ENCODE results near the gene TUBA1B.
"Not testable (repeated sequence)": the region's sequence is repeated elsewhere in the genome, so short reads cannot be mapped to it uniquely, and the experiment has no call there.

TUBA1B gene

GRCh38 chr12:49131051-49131893 lies at the start of gene TUBA1B:
Gene TUBA1B (minus strand): TSS chr12:49131395. CDS start chr12:49131300, 95 bp downstream.
- peak; percentile 93 for DNase-seq (ENCODE audit: low spot score)

GRCh38 chr12:49174218-49174617 lies 43.0 kb upstream of the TUBA1B start:
- no peak for DNase-seq (ENCODE audit: low spot score)

- no peak for DNase-seq (ENCODE audit: low spot score)
These were observed 39.7 kb upstream of the TUBA1B start for GRCh38 chr12:49170924-49171323.

- no peak for DNase-seq (ENCODE audit: low spot score)
These were observed 33.9 kb upstream of the TUBA1B start for GRCh38 chr12:49165114-49165513.

GRCh38 chr12:49161901-49162300 lies 30.7 kb upstream of the TUBA1B start:
- DNase-seq (ENCODE audit: low spot score): not testable (repeated sequence)

- DNase-seq (ENCODE audit: low spot score): no peak
These were observed 30.0 kb upstream of the TUBA1B start for GRCh38 chr12:49161092-49161795.

GRCh38 chr12:49160399-49160798 lies 29.2 kb upstream of the TUBA1B start:
- no peak for DNase-seq (ENCODE audit: low spot score)

GRCh38 chr12:49154221-49154620 lies 23.0 kb upstream of the TUBA1B start:
- DNase-seq (ENCODE audit: low spot score): no peak

GRCh38 chr12:49147384-49147783 lies 16.2 kb upstream of the TUBA1B start:
- DNase-seq (ENCODE audit: low spot score): no peak

GRCh38 chr12:49146406-49146805 lies 15.2 kb upstream of the TUBA1B start:
- no peak for DNase-seq (ENCODE audit: low spot score)

GRCh38 chr12:49144384-49144783 lies 13.2 kb upstream of the TUBA1B start:
- no peak for DNase-seq (ENCODE audit: low spot score)

- DNase-seq (ENCODE audit: low spot score): no peak
These were observed 7.8 kb upstream of the TUBA1B start for GRCh38 chr12:49138999-49139398.

GRCh38 chr12:49138587-49138986 lies 7.4 kb upstream of the TUBA1B start:
- no peak for DNase-seq (ENCODE audit: low spot score)

- no peak for DNase-seq (ENCODE audit: low spot score)
These were observed 6.3 kb upstream of the TUBA1B start for GRCh38 chr12:49137476-49137875.

GRCh38 chr12:49136997-49137396 lies 5.8 kb upstream of the TUBA1B start:
- not testable (repeated sequence) for DNase-seq (ENCODE audit: low spot score)

- DNase-seq (ENCODE audit: low spot score): no peak
These were observed 2.4 kb upstream of the TUBA1B start for GRCh38 chr12:49133590-49133989.

GRCh38 chr12:49133014-49133413 lies 1.8 kb upstream of the TUBA1B start:
- no peak for DNase-seq (ENCODE audit: low spot score)

GRCh38 chr12:49131894-49132461 lies 783 bp upstream of the TUBA1B start:
- no peak for DNase-seq (ENCODE audit: low spot score)

- DNase-seq (ENCODE audit: low spot score): peak; percentile 95
These were observed 794 bp downstream of the TUBA1B start for GRCh38 chr12:49130151-49131050.

- no peak for DNase-seq (ENCODE audit: low spot score)
These were observed 1.7 kb downstream of the TUBA1B start for GRCh38 chr12:49129332-49130150.

- not testable (repeated sequence) for DNase-seq (ENCODE audit: low spot score)
These were observed 3.2 kb downstream of the TUBA1B start for GRCh38 chr12:49127971-49128370.

Data from CD4-positive, alpha-beta T cell treated with Interleukin-2 at 100 ng/mL for 4 hours (primary cell).